ENCODE measurements around the gene GRAMD4. TPM values are rescaled to one million over a fixed set of nuclear protein-coding genes. Genes with fewer than 3 reads are reported as not detected.
A peak's percentile ranks its signal among the peaks of the same experiment; 100 is the strongest.

The GRAMD4 gene
- total and polyA plus RNA-seq, 12 donors, result 29.3 to 143 (median 63.9) TPM

DNA sequence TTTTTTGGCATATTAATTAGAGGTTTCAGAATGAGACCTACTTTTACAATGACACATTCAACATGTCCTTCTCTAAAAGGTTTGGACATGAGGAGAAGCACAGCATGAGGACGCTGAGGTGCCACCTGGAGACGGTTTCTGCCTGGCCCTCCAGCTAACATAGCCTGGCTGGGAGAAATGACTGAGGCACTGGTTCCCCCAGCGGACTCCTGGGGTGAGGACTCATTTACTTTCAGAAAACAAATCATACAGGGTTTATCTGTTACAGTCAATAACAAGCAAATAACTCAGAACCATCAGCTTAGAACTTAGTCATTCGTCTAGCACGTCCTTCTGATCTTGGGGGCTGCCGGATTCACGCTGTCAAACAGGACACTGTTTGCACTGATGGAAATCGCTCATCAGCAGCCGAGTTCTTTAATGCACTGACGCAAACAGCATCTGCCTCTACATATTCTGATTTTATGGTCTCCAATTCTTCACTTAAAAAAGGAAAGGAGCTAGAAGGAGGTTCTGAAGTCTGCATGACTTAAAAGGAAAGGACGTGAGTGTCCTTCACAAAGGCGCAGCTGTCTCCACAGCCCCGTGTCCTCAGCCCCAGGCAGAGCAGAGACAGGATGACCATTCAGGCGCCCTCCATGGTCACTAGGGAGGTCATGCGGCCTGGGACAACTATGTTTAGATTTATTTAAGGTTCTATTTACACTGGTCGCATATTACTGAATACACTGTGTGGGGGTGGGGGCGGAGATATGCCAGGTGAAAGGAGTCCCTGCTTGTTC lies 73.6 kb downstream of the GRAMD4 start:
- TF ChIP-seq, protein P1, sequence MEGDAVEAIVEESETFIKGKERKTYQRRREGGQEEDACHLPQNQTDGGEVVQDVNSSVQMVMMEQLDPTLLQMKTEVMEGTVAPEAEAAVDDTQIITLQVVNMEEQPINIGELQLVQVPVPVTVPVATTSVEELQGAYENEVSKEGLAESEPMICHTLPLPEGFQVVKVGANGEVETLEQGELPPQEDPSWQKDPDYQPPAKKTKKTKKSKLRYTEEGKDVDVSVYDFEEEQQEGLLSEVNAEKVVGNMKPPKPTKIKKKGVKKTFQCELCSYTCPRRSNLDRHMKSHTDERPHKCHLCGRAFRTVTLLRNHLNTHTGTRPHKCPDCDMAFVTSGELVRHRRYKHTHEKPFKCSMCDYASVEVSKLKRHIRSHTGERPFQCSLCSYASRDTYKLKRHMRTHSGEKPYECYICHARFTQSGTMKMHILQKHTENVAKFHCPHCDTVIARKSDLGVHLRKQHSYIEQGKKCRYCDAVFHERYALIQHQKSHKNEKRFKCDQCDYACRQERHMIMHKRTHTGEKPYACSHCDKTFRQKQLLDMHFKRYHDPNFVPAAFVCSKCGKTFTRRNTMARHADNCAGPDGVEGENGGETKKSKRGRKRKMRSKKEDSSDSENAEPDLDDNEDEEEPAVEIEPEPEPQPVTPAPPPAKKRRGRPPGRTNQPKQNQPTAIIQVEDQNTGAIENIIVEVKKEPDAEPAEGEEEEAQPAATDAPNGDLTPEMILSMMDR (IDR thresholded peaks at IDR 0.05), result no peak
- ATAC-seq (no peak), DNase-seq (no peak)
- WGBS, 2 donors, result 76 to 82% methylated on average over 17 of the region's 17 CpGs
- Histone ChIP-seq H3K4me1 (peaks cover 0 to 12% (median 8%) of the 10 kb centered on the region in 9 donors), H3K27ac (no peak overlapping the region), H3K36me3 (peaks cover 10 to 100% (median 81%) of the 10 kb centered on the region in 9 donors), H3K4me3 (no peak overlapping the region), H3K9me3 (no peaks in the 10 kb centered on the region), H3K27me3 (no peaks in the 10 kb centered on the region)
- intact Hi-C loops (cut with DNase I), result loop anchor here in 1 of 10 donors (5.0 kb wide), 1 partner anchor 33 kb away; no protein-coding TSS in a partner anchor

DNA sequence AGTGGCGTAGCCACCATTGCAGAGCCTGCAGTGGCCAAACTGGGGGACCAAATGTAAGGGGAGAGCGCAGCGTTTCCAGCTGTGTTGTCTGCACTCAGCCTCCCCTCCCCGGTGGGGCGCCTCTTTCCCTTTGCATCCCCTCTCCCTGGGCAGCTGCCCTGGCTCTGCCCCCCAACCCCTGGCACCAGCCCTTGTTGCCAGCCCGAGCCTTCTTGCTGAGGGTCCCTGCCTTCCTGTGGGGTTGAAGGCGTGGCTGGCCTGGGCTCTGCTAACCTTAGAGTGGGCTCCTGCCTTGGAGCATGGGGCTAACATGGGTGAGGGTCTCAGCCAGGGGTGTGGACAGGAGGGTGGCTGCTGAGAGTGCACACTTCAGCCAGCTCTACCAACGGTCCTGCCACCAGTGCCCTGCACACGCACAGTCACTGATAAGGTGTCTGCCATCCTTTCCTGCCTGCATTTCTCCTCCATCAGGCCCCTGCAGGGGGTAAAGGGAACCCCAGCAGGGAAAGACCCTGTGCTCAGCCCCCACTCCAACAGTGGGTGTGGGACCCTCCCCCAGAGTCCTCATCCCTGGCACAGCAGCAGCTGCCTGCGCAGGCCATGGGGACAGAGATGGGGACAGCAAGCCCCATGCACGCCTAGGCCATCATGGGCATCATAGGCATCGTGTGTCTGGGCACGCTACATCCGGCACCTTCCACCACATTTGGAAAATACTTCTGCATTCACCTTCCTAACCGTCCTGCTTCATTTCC lies 74.4 kb downstream of the GRAMD4 start:
- intact Hi-C loops (cut with DNase I), result loop anchor here in 1 of 10 donors (5.0 kb wide), 1 partner anchor 33 kb away; no protein-coding TSS in a partner anchor
- WGBS, 2 donors, result 85 to 91% methylated on average over 15 of the region's 15 CpGs
- TF ChIP-seq, protein P1 (IDR thresholded peaks at IDR 0.05), result no peak
- Histone ChIP-seq H3K4me1 (peaks cover 0 to 7% (median 2%) of the 10 kb centered on the region in 9 donors), H3K4me3 (no peak overlapping the region), H3K27ac (peak overlapping the region in 1 of 10 donors; percentile 30), H3K36me3 (peaks cover 10 to 100% (median 82%) of the 10 kb centered on the region in 9 donors), H3K27me3 (no peaks in the 10 kb centered on the region), H3K9me3 (no peaks in the 10 kb centered on the region)
- ATAC-seq (no peak), DNase-seq (no peak)

DNA sequence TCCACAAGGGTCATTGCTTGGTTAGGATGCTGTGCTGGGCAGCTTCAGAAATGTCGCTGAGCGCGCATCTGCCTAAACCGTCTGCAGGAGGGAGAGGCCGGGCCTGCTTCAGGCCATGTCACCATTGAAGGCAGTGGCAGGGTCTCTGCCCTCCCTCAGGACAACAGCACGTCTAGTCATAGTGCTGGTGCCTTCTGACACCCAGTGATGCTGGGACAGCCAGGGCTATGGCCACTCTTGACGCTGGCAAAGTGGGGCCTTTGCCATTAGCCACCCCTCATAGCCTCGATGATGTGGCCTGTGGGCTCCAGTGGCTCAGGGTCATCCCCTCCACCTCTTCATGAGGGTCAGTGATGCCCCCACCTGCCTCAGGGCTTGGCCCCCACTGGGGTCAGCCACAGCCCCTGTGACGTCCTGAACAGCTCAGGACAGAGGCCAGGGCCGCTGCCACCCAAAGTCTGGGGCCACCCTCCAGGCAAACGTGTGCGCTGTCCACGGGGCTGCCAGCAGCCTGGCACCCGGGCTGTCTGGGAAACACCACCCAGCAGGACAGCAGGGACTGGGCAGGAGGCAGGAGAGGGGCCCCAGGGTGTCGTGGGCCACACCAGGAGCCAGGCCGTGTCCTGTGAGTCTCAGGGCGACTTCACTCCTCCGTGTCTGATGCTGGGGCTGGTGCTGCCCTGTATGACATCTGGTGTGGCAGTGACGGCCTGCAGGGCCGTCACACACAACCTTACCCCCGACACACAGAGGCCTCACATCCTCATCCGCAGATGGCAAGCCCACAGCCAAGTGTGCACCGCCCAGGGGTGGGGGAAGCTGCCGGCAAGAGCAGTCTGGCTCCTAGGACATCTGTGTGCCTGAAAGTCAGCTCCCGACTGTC lies 75.4 kb downstream of the GRAMD4 start:
- intact Hi-C loops (cut with DNase I), result no loop called here
- 79 to 82% methylated on average over 25 of the region's 25 CpGs for WGBS, 2 donors
- DNase-seq, result no peak
- TF ChIP-seq, protein P1 (IDR thresholded peaks at IDR 0.05), result no peak
- H3K27me3 ChIP-seq, result no peaks in the 10 kb centered on the region
- no peaks in the 10 kb centered on the region for H3K4me1 ChIP-seq
- peak in 5 of 8 donors; percentile 6 to 27 (median 18) for ATAC-seq
- H3K9me3 ChIP-seq, result no peaks in the 10 kb centered on the region
- H3K36me3 ChIP-seq, result peaks cover 10 to 100% (median 80%) of the 10 kb centered on the region in 9 donors
- H3K27ac ChIP-seq, result no peak overlapping the region
- H3K4me3 ChIP-seq, result no peak overlapping the region

DNA sequence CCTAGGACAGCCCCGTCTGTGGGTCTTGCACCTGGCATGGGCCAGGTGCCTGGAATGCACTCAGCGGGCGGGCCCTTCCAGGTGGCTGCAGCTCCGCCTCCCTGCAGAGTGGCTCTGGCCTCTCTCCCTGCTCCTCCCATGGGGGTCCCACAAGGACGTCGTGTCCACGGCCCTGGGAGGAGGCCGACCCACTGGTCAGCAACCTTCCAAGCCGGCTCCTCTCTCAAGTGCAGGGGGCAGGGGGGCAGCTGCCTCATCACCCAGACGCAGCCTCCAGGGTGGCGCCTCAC lies 76.0 kb downstream of the GRAMD4 start:
- 76 to 85% methylated on average over 11 of the region's 11 CpGs for WGBS, 2 donors
- intact Hi-C loops (cut with DNase I), result no loop called here
- Histone ChIP-seq H3K36me3 (peaks cover 14 to 100% (median 84%) of the 10 kb centered on the region in 9 donors), H3K27me3 (no peaks in the 10 kb centered on the region), H3K4me3 (no peak overlapping the region), H3K4me1 (no peaks in the 10 kb centered on the region), H3K27ac (no peak overlapping the region), H3K9me3 (no peaks in the 10 kb centered on the region)
- DNase-seq, result no peak
- ATAC-seq, result peak in 2 of 8 donors; percentile 5 to 10
- TF ChIP-seq, protein P1 (IDR thresholded peaks at IDR 0.05), result no peak
